ENCODE measurements around the gene TLR10. TPM values are rescaled to one million over a fixed set of nuclear protein-coding genes. Genes with fewer than 3 reads are reported as not detected.
A peak's percentile ranks its signal among the peaks of the same experiment; 100 is the strongest.

The TLR10 gene
- total RNA-seq (2014; rRNA removed; shearing (Covaris generic)): not detected in 2 replicates
- polyA plus RNA-seq (2016; fragmentation: Nextera tagmentation; extraction: Ambion mirVana): not detected in 2 replicates

GRCh38 chr4:38782452-38783108 lies at the start of gene TLR10:
TSS of gene TLR10 (minus strand) at chr4:38782990. CDS start at chr4:38775590, 7,400 bp downstream.
- Histone ChIP-seq H3K79me2 (ENCODE audit: insufficient read depth) (no peaks in the 10 kb centered on the region), H3K9me2 (ENCODE audit: insufficient read depth) (no peaks in the 10 kb centered on the region), H3K4me2 (ENCODE audit: unreplicated experiment) (no peak within 1 kb of the TSS), H2AFZ (no peak within 1 kb of the TSS), H3K4me1 (ENCODE audit: insufficient read depth) (no peaks in the 10 kb centered on the region), H4K20me1 (ENCODE audit: insufficient read depth) (no peaks in the 10 kb centered on the region), H3K9me3 (ENCODE audit: low read depth) (no peaks in the 10 kb centered on the region), H3K9ac (no peak within 1 kb of the TSS), H3K27ac (no peak within 1 kb of the TSS), H3K4me3 (no peak within 1 kb of the TSS), H3K27me3 (replicated peaks; ENCODE audit: insufficient read depth) (0 out of 2 replicates have a peak, but pooled peaks cover 3% of the 10 kb centered on the region), H3K36me3 (ENCODE audit: low read depth) (no peaks in the 10 kb centered on the region), H3F3A (ENCODE audit: insufficient read depth) (no peaks in the 10 kb centered on the region)
- 27 to 28% methylated on average over 12 of the region's 12 CpGs for WGBS, 2 experiments (ENCODE audit: low coverage in 1 of 2, low lambda C conversion rate in 2 of 2, missing lambda C conversion rate in 2 of 2)
- peak; percentile 69 for DNase-seq
- in situ Hi-C loops (cut with MboI): no loop called here
- no peak for TF ChIP-seq EZH2 (IDR thresholded peaks at IDR 0.05; ENCODE audit: insufficient read depth, poor library complexity, severe bottlenecking)

- no peaks in the 10 kb centered on the region for H3K9me2 ChIP-seq (ENCODE audit: insufficient read depth)
- 93 to 94% methylated on average over 1 of the region's 1 CpG for WGBS, 2 experiments (ENCODE audit: low coverage in 1 of 2, low lambda C conversion rate in 2 of 2, missing lambda C conversion rate in 2 of 2)
- H3K4me3 ChIP-seq: no peak overlapping the region
- H4K20me1 ChIP-seq (ENCODE audit: insufficient read depth): no peaks in the 10 kb centered on the region
- H3K9ac ChIP-seq: no peak overlapping the region
- in situ Hi-C loops (cut with MboI): no loop called here
- H3K79me2 ChIP-seq (ENCODE audit: insufficient read depth): no peaks in the 10 kb centered on the region
- H3F3A ChIP-seq (ENCODE audit: insufficient read depth): no peaks in the 10 kb centered on the region
- no peaks in the 10 kb centered on the region for H3K36me3 ChIP-seq (ENCODE audit: low read depth)
- no peak overlapping the region for H3K4me2 ChIP-seq (ENCODE audit: unreplicated experiment)
- DNase-seq: no peak
- peaks cover 15% of the 10 kb centered on the region for H3K27me3 ChIP-seq (replicated peaks; ENCODE audit: insufficient read depth)
- TF ChIP-seq EZH2phosphoT487 (IDR thresholded peaks at IDR 0.05; ENCODE audit: insufficient read depth, low read depth) (no peak), EZH2 (IDR thresholded peaks at IDR 0.05; ENCODE audit: insufficient read depth, poor library complexity, severe bottlenecking) (no peak)
- H2AFZ ChIP-seq: no peak overlapping the region
- no peak overlapping the region for H3K27ac ChIP-seq
- H3K9me3 ChIP-seq (ENCODE audit: low read depth): peaks cover 7% of the 10 kb centered on the region
- no peaks in the 10 kb centered on the region for H3K4me1 ChIP-seq (ENCODE audit: insufficient read depth)
These were observed 49.4 kb upstream of the TLR10 start for GRCh38 chr4:38832206-38832605.

GRCh38 chr4:38831653-38832052 lies 48.9 kb upstream of the TLR10 start:
- no peak overlapping the region for H3K27ac ChIP-seq
- no peak overlapping the region for H2AFZ ChIP-seq
- no peak overlapping the region for H3K4me2 ChIP-seq (ENCODE audit: unreplicated experiment)
- DNase-seq: no peak
- no peaks in the 10 kb centered on the region for H3K9me2 ChIP-seq (ENCODE audit: insufficient read depth)
- H3K9ac ChIP-seq: no peak overlapping the region
- H3K36me3 ChIP-seq (ENCODE audit: low read depth): no peaks in the 10 kb centered on the region
- in situ Hi-C loops (cut with MboI): no loop called here
- H3K27me3 ChIP-seq (replicated peaks; ENCODE audit: insufficient read depth): peaks cover 15% of the 10 kb centered on the region
- TF ChIP-seq EZH2 (IDR thresholded peaks at IDR 0.05; ENCODE audit: insufficient read depth, poor library complexity, severe bottlenecking): no peak
- H3K79me2 ChIP-seq (ENCODE audit: insufficient read depth): no peaks in the 10 kb centered on the region
- no peaks in the 10 kb centered on the region for H3F3A ChIP-seq (ENCODE audit: insufficient read depth)
- H3K9me3 ChIP-seq (ENCODE audit: low read depth): peaks cover 7% of the 10 kb centered on the region
- H4K20me1 ChIP-seq (ENCODE audit: insufficient read depth): no peaks in the 10 kb centered on the region
- H3K4me1 ChIP-seq (ENCODE audit: insufficient read depth): no peaks in the 10 kb centered on the region
- no peak overlapping the region for H3K4me3 ChIP-seq

- H3K4me3 ChIP-seq: no peak overlapping the region
- no peaks in the 10 kb centered on the region for H3F3A ChIP-seq (ENCODE audit: insufficient read depth)
- TF ChIP-seq EZH2phosphoT487 (IDR thresholded peaks at IDR 0.05; ENCODE audit: insufficient read depth, low read depth) (no peak), EZH2 (IDR thresholded peaks at IDR 0.05; ENCODE audit: insufficient read depth, poor library complexity, severe bottlenecking) (no peak)
- H4K20me1 ChIP-seq (ENCODE audit: insufficient read depth): no peaks in the 10 kb centered on the region
- H3K4me1 ChIP-seq (ENCODE audit: insufficient read depth): no peaks in the 10 kb centered on the region
- no peak overlapping the region for H3K9ac ChIP-seq
- 0 out of 2 replicates have a peak, but pooled peaks cover under 1% of the 10 kb centered on the region for H3K27me3 ChIP-seq (replicated peaks; ENCODE audit: insufficient read depth)
- no peak overlapping the region for H2AFZ ChIP-seq
- 73 to 76% methylated on average over 5 of the region's 5 CpGs for WGBS, 2 experiments (ENCODE audit: low coverage in 1 of 2, low lambda C conversion rate in 2 of 2, missing lambda C conversion rate in 2 of 2)
- no peak overlapping the region for H3K27ac ChIP-seq
- H3K4me2 ChIP-seq (ENCODE audit: unreplicated experiment): no peak overlapping the region
- peaks cover under 1% of the 10 kb centered on the region for H3K9me3 ChIP-seq (ENCODE audit: low read depth)
- H3K36me3 ChIP-seq (ENCODE audit: low read depth): no peaks in the 10 kb centered on the region
- H3K79me2 ChIP-seq (ENCODE audit: insufficient read depth): no peaks in the 10 kb centered on the region
- DNase-seq: no peak
- in situ Hi-C loops (cut with MboI): no loop called here
- H3K9me2 ChIP-seq (ENCODE audit: insufficient read depth): no peaks in the 10 kb centered on the region
These were observed 46.4 kb upstream of the TLR10 start for GRCh38 chr4:38829237-38829636.

Measured in GM23248 (cell line).